ENCODE measurements around the gene UNC13A. TPM values are rescaled to one million over a fixed set of nuclear protein-coding genes. Genes with fewer than 3 reads are reported as not detected.

The UNC13A gene
- total RNA-seq, 1 experiment from 2014 or later = 0.18 TPM

GRCh38 chr19:17682273-17682672 is 5.9 kb downstream of the UNC13A start:
- Histone ChIP-seq H3K4me1 (no peaks in the 10 kb centered on the region), H3K36me3 (ENCODE audit: control insufficient read depth, insufficient read depth, low read length) (no peaks in the 10 kb centered on the region), H3K27me3 (replicated peaks; ENCODE audit: control insufficient read depth, insufficient read depth, low read length) (no peaks in the 10 kb centered on the region), H3K4me3 (ENCODE audit: low read depth, low read length) (no peak overlapping the region), H3K9me3 (no peaks in the 10 kb centered on the region)
- Mint-ChIP-seq H3K27ac (ENCODE audit: unreplicated experiment) (no peak overlapping the region), H3K9me3 (ENCODE audit: unreplicated experiment) (no peaks in the 10 kb centered on the region), H3K36me3 (ENCODE audit: insufficient read depth, unreplicated experiment) (no peaks in the 10 kb centered on the region), H3K4me3 (ENCODE audit: unreplicated experiment) (no peak overlapping the region), H3K4me1 (ENCODE audit: low read depth, unreplicated experiment) (peaks cover under 1% of the 10 kb centered on the region), H3K27me3 (ENCODE audit: insufficient read depth, unreplicated experiment) (peaks cover 16% of the 10 kb centered on the region)
- DNase-seq = no peak
- ChIA-PET POLR2A (no interaction called here), CTCF (no interaction called here)
- intact Hi-C loops (cut with micrococcal nuclease; ENCODE audit: unreplicated experiment) = no loop called here
- no peak for TF ChIP-seq CTCF (IDR thresholded peaks at IDR 0.05; ENCODE audit: insufficient read depth in 1 of 2, low read depth in 1 of 2, low read length in 1 of 2, severe bottlenecking in 1 of 2, unreplicated experiment in 1 of 2)
- no TSS peak for BruUV-seq (replicated peaks)

DNA sequence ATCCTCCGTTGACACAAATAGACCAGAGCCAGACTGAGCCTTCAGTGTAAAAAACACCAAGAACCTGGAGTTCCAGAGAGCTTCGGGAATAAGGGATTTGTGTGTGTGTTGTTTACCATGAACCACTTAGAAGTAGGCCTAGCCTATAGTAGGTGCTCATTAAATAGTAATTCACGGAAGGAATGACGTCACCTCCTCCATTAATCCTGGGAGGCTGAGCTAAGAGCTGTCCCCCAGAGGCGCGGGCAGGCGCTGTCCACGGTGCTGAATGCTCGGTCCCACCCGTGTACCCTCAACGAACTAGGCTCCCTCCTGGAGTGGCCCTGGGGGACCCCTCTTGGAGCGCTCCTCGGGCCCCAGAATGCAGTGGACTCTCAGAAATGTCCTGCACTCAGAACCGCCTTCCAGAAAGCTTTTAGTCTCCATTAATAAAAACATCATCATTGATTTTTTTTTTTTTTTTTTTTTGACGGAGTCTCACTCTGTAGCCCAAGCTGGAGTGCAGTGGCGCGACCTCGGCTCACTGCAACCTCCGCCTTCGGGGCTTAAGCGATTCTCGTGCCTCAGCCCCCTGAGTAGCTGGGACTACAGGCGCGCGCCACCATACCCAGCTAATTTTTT is 6.5 kb downstream of the UNC13A start:
- Histone ChIP-seq H3K9me3 (no peaks in the 10 kb centered on the region), H3K4me3 (ENCODE audit: low read depth, low read length) (no peak overlapping the region), H3K4me1 (no peaks in the 10 kb centered on the region), H3K27me3 (replicated peaks; ENCODE audit: control insufficient read depth, insufficient read depth, low read length) (no peaks in the 10 kb centered on the region), H3K36me3 (ENCODE audit: control insufficient read depth, insufficient read depth, low read length) (no peaks in the 10 kb centered on the region)
- H3K4me3 Mint-ChIP-seq (ENCODE audit: unreplicated experiment) = no peak overlapping the region
- TF ChIP-seq CTCF (IDR thresholded peaks at IDR 0.05; ENCODE audit: insufficient read depth in 1 of 2, low read depth in 1 of 2, low read length in 1 of 2, severe bottlenecking in 1 of 2, unreplicated experiment in 1 of 2) = no peak
- ChIA-PET POLR2A (no interaction called here), CTCF (no interaction called here)
- peaks cover 16% of the 10 kb centered on the region for H3K27me3 Mint-ChIP-seq (ENCODE audit: insufficient read depth, unreplicated experiment)
- no peaks in the 10 kb centered on the region for H3K36me3 Mint-ChIP-seq (ENCODE audit: insufficient read depth, unreplicated experiment)
- H3K4me1 Mint-ChIP-seq (ENCODE audit: low read depth, unreplicated experiment) = no peaks in the 10 kb centered on the region
- intact Hi-C loops (cut with micrococcal nuclease; ENCODE audit: unreplicated experiment) = no loop called here
- peak in 1 of 2 experiments; percentile 51 for DNase-seq
- H3K27ac Mint-ChIP-seq (ENCODE audit: unreplicated experiment) = no peak overlapping the region
- BruUV-seq (replicated peaks) = no TSS peak
- no peaks in the 10 kb centered on the region for H3K9me3 Mint-ChIP-seq (ENCODE audit: unreplicated experiment)

DNA sequence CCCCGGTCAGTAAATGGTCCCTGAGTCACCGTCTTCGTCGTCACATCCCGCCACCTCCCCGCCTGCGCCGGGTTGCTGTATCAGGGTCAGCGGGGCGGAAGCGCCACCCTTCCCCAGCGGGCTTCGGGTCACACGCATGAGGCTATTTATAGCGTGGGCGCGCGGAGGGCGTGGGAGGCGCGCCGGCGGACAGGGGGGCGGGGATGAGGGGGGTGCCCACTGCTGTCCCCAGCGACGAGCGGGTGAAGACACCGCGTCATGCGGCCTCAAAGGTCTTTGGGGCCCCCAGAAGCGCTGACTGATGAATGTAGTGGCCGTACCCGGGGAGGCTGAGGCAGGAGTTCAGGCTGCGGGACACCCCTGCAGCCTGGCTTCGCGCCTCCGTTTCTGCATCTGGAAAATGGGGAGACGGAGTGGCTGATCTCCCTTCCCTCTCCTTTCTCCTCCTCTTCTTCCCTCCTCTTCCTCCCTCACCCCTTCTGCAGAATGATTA is 7.9 kb downstream of the UNC13A start:
- H3K4me1 ChIP-seq = no peaks in the 10 kb centered on the region
- ChIA-PET POLR2A (no interaction called here), CTCF (no interaction called here)
- intact Hi-C loops (cut with micrococcal nuclease; ENCODE audit: unreplicated experiment) = no loop called here
- no TSS peak for BruUV-seq (replicated peaks)
- Mint-ChIP-seq H3K4me1 (ENCODE audit: low read depth, unreplicated experiment) (no peaks in the 10 kb centered on the region), H3K9me3 (ENCODE audit: unreplicated experiment) (no peaks in the 10 kb centered on the region), H3K27me3 (ENCODE audit: insufficient read depth, unreplicated experiment) (peaks cover 21% of the 10 kb centered on the region), H3K36me3 (ENCODE audit: insufficient read depth, unreplicated experiment) (no peaks in the 10 kb centered on the region), H3K4me3 (ENCODE audit: unreplicated experiment) (peak overlapping the region; percentile 32), H3K27ac (ENCODE audit: unreplicated experiment) (no peak overlapping the region)
- H3K36me3 ChIP-seq (ENCODE audit: control insufficient read depth, insufficient read depth, low read length) = no peaks in the 10 kb centered on the region
- H3K9me3 ChIP-seq = no peaks in the 10 kb centered on the region
- peak overlapping the region; percentile 20 for H3K4me3 ChIP-seq (ENCODE audit: low read depth, low read length)
- peak; percentile 32 to 57 for DNase-seq
- no peaks in the 10 kb centered on the region for H3K27me3 ChIP-seq (replicated peaks; ENCODE audit: control insufficient read depth, insufficient read depth, low read length)
- TF ChIP-seq CTCF (IDR thresholded peaks at IDR 0.05; ENCODE audit: insufficient read depth in 1 of 2, low read depth in 1 of 2, low read length in 1 of 2, severe bottlenecking in 1 of 2, unreplicated experiment in 1 of 2) = no peak
